ENCODE measurements around the gene TRMT2A. TPM values are rescaled to one million over a fixed set of nuclear protein-coding genes. Genes with fewer than 3 reads are reported as not detected.
A peak's percentile ranks its signal among the peaks of the same experiment; 100 is the strongest.

The TRMT2A gene
- total RNA-seq, 1 donor from 2014 or later, result 37.9 TPM

DNA sequence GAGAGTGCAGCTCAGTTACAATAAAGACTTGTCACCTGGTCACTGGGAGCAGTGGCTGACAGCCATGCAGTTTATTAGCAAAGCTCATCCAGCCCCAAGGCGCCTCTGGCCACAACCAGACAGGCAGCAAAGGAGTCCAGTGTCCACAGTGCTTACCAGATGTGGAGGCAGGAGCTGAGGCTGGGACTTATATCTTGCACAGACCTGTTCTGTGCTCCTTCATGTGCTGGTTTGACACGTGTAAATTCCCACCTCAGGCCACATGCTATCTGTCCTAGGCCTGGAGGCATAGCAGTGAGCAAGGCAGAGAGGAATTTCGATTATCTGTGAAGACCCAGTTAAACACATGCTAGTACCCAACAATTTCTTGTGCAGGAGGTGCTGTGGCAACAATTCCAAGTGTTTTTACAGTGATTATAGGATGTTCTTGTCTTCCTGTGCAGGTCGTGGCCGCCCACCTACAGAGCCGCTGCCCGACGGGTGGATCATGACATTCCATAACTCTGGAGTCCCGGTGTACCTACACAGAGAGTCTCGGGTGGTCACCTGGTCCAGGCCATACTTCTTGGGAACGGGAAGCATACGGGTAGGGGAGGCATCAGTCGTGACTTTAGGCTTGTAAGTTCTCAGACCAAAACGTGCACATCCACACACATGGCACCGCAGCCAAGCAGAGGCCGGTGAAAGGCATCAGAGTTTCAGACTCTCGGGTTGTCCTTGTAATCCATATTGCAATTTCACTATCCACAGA lies 27.6 kb downstream of the TRMT2A start:
- H3K36me3 ChIP-seq (ENCODE audit: control insufficient read depth, insufficient read depth, low read length), result peaks cover 60% of the 10 kb centered on the region
- no peaks in the 10 kb centered on the region for H3K27me3 ChIP-seq (ENCODE audit: control insufficient read depth, insufficient read depth, low read length)
- DNase-seq (ENCODE audit: low read depth), result no peak
- TF ChIP-seq, protein P1, sequence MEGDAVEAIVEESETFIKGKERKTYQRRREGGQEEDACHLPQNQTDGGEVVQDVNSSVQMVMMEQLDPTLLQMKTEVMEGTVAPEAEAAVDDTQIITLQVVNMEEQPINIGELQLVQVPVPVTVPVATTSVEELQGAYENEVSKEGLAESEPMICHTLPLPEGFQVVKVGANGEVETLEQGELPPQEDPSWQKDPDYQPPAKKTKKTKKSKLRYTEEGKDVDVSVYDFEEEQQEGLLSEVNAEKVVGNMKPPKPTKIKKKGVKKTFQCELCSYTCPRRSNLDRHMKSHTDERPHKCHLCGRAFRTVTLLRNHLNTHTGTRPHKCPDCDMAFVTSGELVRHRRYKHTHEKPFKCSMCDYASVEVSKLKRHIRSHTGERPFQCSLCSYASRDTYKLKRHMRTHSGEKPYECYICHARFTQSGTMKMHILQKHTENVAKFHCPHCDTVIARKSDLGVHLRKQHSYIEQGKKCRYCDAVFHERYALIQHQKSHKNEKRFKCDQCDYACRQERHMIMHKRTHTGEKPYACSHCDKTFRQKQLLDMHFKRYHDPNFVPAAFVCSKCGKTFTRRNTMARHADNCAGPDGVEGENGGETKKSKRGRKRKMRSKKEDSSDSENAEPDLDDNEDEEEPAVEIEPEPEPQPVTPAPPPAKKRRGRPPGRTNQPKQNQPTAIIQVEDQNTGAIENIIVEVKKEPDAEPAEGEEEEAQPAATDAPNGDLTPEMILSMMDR (IDR thresholded peaks at IDR 0.05; ENCODE audit: insufficient read depth, low read length, severe bottlenecking), result no peak
- H3K4me3 ChIP-seq (ENCODE audit: low read depth, low read length), result no peak overlapping the region
- no peak for FAIRE-seq

- TF ChIP-seq, protein P1 (IDR thresholded peaks at IDR 0.05; ENCODE audit: insufficient read depth, low read length, severe bottlenecking), result no peak
- FAIRE-seq (no peak), DNase-seq (ENCODE audit: low read depth) (no peak)
- Histone ChIP-seq H3K27me3 (ENCODE audit: control insufficient read depth, insufficient read depth, low read length) (no peaks in the 10 kb centered on the region), H3K36me3 (ENCODE audit: control insufficient read depth, insufficient read depth, low read length) (peaks cover 50% of the 10 kb centered on the region), H3K4me3 (ENCODE audit: low read depth, low read length) (no peak overlapping the region)
These were observed 28.8 kb downstream of the TRMT2A start for GRCh38 chr22:20088263-20088648.

DNA sequence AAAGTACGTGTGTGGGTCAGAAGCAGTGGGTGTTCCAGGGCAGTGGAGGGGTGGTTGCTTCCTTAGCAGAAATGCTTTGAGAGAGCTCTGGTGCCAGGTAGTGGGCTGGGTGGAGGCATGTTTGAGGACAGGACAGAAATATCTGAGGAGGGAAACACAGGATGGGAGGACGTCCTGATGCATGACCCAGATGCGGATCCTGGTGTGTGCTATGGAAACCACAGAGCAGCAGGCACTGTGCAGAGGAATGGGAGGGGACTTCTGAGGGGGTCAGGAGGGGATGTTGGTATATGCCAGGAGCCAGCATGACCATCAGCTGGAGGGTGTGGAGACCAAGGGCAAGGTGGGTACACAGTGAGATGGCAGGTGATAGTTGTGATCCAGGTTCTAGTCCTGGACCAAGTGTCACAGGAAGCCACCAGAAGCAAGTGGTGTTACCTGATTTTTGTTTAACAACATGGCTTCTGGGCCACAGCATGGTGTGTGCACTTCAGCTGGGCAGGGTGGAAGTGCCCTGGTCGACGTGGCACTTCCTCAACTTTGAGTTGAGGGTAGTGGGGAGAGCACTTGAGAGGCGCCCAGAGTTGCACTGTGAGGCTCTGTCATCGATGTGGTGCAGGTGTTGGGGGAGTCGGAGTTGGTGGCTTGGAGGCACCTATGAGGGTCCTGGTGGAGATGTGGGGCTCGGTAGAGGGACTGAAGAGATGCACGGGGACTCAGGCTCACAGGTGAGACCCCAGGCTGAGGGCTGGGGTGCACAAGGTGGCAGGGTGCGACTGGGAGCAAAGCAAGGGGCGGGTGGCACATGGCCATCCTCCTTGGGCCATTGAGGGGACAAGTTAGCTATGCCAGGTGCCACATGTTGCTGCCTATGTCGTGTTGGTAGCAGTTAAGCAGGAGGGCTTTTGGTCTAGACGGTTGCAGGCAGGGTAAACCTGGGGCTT lies 29.4 kb downstream of the TRMT2A start:
- H3K4me3 ChIP-seq (ENCODE audit: low read depth, low read length), result no peak overlapping the region
- TF ChIP-seq, protein P1 (IDR thresholded peaks at IDR 0.05; ENCODE audit: insufficient read depth, low read length, severe bottlenecking), result no peak
- no peaks in the 10 kb centered on the region for H3K27me3 ChIP-seq (ENCODE audit: control insufficient read depth, insufficient read depth, low read length)
- peak; percentile 60 for FAIRE-seq
- DNase-seq (ENCODE audit: low read depth), result no peak
- H3K36me3 ChIP-seq (ENCODE audit: control insufficient read depth, insufficient read depth, low read length), result peaks cover 50% of the 10 kb centered on the region

DNA sequence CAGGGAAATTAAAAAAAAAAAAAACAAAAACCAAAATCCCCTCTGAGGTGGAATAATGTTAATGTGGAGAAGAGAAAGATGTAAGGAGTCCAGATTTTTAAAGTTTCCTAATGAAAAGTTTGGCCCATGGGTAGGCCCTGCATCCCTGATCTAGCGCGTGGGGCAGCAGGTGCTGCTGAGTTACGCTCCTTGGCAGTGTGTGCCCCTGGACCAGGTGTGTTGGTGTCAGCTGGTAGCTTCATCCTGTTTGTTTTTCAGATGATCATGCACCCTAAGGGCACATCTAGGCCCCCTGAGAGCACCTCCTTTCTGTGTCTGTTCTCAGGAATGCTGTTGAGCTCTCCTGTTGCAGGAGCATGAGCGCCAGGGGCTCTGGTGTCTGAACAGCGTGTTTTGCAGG lies 30.3 kb downstream of the TRMT2A start:
- no peak for FAIRE-seq
- Histone ChIP-seq H3K36me3 (ENCODE audit: control insufficient read depth, insufficient read depth, low read length) (peaks cover 45% of the 10 kb centered on the region), H3K4me3 (ENCODE audit: low read depth, low read length) (no peak overlapping the region), H3K27me3 (ENCODE audit: control insufficient read depth, insufficient read depth, low read length) (no peaks in the 10 kb centered on the region)
- TF ChIP-seq, protein P1 (IDR thresholded peaks at IDR 0.05; ENCODE audit: insufficient read depth, low read length, severe bottlenecking), result no peak
- no peak for DNase-seq (ENCODE audit: low read depth)

- DNase-seq (ENCODE audit: low read depth) (no peak), FAIRE-seq (no peak)
- Histone ChIP-seq H3K4me3 (ENCODE audit: low read depth, low read length) (no peak overlapping the region), H3K27me3 (ENCODE audit: control insufficient read depth, insufficient read depth, low read length) (no peaks in the 10 kb centered on the region), H3K36me3 (ENCODE audit: control insufficient read depth, insufficient read depth, low read length) (peaks cover 43% of the 10 kb centered on the region)
- TF ChIP-seq, protein P1 (IDR thresholded peaks at IDR 0.05; ENCODE audit: insufficient read depth, low read length, severe bottlenecking), result no peak
These were observed 30.9 kb downstream of the TRMT2A start for GRCh38 chr22:20086101-20086599.
